SK-N-SH (cell line): ENCODE measurements around the gene TTC16. TPM values are rescaled to one million over a fixed set of nuclear protein-coding genes. Genes with fewer than 3 reads are reported as not detected.

ENCODE experiments used
- CTCF ChIA-PET: fragments of 300-600, 350-600 bp; formaldehyde crosslinking; extraction: SDS; loops from one replicate; lab custom pipeline; 2021; lab: Yijun Ruan, JAX
- POLR2A ChIA-PET: fragments of 350-600 bp; sonication (Branson Sonifier 250); formaldehyde crosslinking; extraction: SDS; loops from one replicate; lab custom pipeline; 2020; ENCODE audit warnings: antibody characterized with exemption, inconsistent platforms; lab: Yijun Ruan, JAX
- DNase-seq: peaks from one replicate; pipeline ENCODE4 v3.0.0; 2012
- H2AFZ ChIP-seq: fragments of 200-600 bp; sonication (generic); 2 replicates; pipeline ENCODE4 v1.8.1; 2016; ENCODE audit warnings: antibody characterized with exemption, mild to moderate bottlenecking, low read depth
- H3F3A ChIP-seq: fragments of 200-600 bp; sonication (generic); replicated peaks from 2 replicates; pipeline ENCODE3; 2016; ENCODE audit warnings: antibody characterized with exemption, mild to moderate bottlenecking; ENCODE audit not compliant: insufficient read depth
- H3K27ac ChIP-seq, 2 experiments: fragments of 200-500 bp in 1 of 2; fragments of 200-600 bp in 1 of 2; sonication (Bioruptor generic) in 1 of 2; sonication (generic), shearing (Covaris generic) in 1 of 2; 2 replicates each; pipeline versions ENCODE4 v1.5.1 to v1.6.1; 2014 to 2016; ENCODE audit warnings: low read depth in 2 of 2, inconsistent platforms in 1 of 2, low read length in 1 of 2, mild to moderate bottlenecking in 1 of 2, mixed read lengths in 1 of 2
- H3K27me3 ChIP-seq: fragments of 200-600 bp; sonication (generic), shearing (Covaris generic); 2 replicates; pipeline ENCODE4 v1.6.1; 2016; ENCODE audit warnings: mixed run types; ENCODE audit not compliant: insufficient read depth
- H3K36me3 ChIP-seq, 2 experiments: fragments of 200-500 bp in 1 of 2; fragments of 200-600 bp in 1 of 2; sonication (Bioruptor generic) in 1 of 2; sonication (generic) in 1 of 2; replicated peaks in 1 of 2; 2 replicates each; pipeline versions ENCODE3 to v1.5.1; 2014 to 2016; ENCODE audit warnings: low read length in 1 of 2, mild to moderate bottlenecking in 1 of 2; ENCODE audit not compliant: insufficient read depth in 2 of 2, control insufficient read depth in 1 of 2
- H3K4me1 ChIP-seq, 2 experiments: fragments of 200-500 bp in 1 of 2; fragments of 200-600 bp in 1 of 2; sonication (Bioruptor generic) in 1 of 2; sonication (generic), shearing (Covaris generic) in 1 of 2; 2 replicates each; pipeline versions ENCODE4 v1.5.1 to v1.6.1; 2014 to 2016; ENCODE audit warnings: low read depth in 1 of 2, low read length in 1 of 2, mixed run types in 1 of 2; ENCODE audit not compliant: insufficient read depth in 2 of 2, control insufficient read depth in 1 of 2
- H3K4me2 ChIP-seq: fragments of 200-600 bp; sonication (generic), shearing (Covaris generic); 2 replicates; pipeline ENCODE4 v1.6.1; 2017; ENCODE audit warnings: mixed run types
- H3K4me3 ChIP-seq, 2 experiments: fragments of 200-500 bp in 1 of 2; fragments of 200-600 bp in 1 of 2; sonication (Bioruptor generic) in 1 of 2; sonication (generic), shearing (Covaris generic) in 1 of 2; 2 replicates each; pipeline versions ENCODE4 v1.5.1 to v1.8.1; 2014 to 2016; ENCODE audit warnings: low read depth in 2 of 2, inconsistent platforms in 1 of 2, low read length in 1 of 2, mild to moderate bottlenecking in 1 of 2, mixed read lengths in 1 of 2, moderate library complexity in 1 of 2
- H3K79me2 ChIP-seq: fragments of 200-600 bp; sonication (generic); 2 replicates; pipeline ENCODE4 v1.8.1; 2017; ENCODE audit warnings: mild to moderate bottlenecking; ENCODE audit not compliant: insufficient read depth
- H3K9ac ChIP-seq: fragments of 200-600 bp; sonication (generic); 2 replicates; pipeline ENCODE4 v1.6.1; 2017; ENCODE audit warnings: mixed run types
- H3K9me2 ChIP-seq: fragments of 200-600 bp; sonication (generic); 2 replicates; pipeline ENCODE4 v1.6.1; 2017; ENCODE audit warnings: mixed run types
- H3K9me3 ChIP-seq: fragments of 200-600 bp; sonication (generic); 2 replicates; pipeline ENCODE4 v1.6.1; 2017; ENCODE audit warnings: mixed run types, mild to moderate bottlenecking, moderate library complexity
- H4K20me1 ChIP-seq: fragments of 200-600 bp; sonication (generic); 2 replicates; pipeline ENCODE4 v1.6.1; 2017; ENCODE audit warnings: mild to moderate bottlenecking, mixed run types; ENCODE audit not compliant: insufficient read depth
- CHD2 ChIP-seq: fragments of 150-350 bp; IDR thresholded peaks from 2 replicates; pipeline ENCODE4 v1.6.1; 2018; ENCODE audit warnings: low read length; ENCODE audit not compliant: partially characterized antibody
- ELF1 ChIP-seq: IDR thresholded peaks from 2 replicates; pipeline ENCODE4 v1.4.0; 2012
- EP300 ChIP-seq, 2 experiments: IDR thresholded peaks; 2 replicates each; pipeline versions ENCODE4 v1.4.0 to v1.6.1; 2012; ENCODE audit warnings: borderline replicate concordance in 1 of 2, low read depth in 1 of 2, low read length in 1 of 2
- EZH2phosphoT487 ChIP-seq: fragments of 200-600 bp; sonication (generic); IDR thresholded peaks from 2 replicates; pipeline ENCODE4 v1.6.1; 2017; ENCODE audit warnings: low read depth, mixed run types, mild to moderate bottlenecking, antibody characterized with exemption, moderate library complexity, borderline replicate concordance
- FOXJ3 ChIP-seq: sonication (generic); formaldehyde crosslinking; IDR thresholded peaks from 2 replicates; pipeline ENCODE4 v1.5.1; 2020; ENCODE audit warnings: mild to moderate bottlenecking, missing genetic modification reagents
- FOXM1 ChIP-seq: IDR thresholded peaks from 2 replicates; pipeline ENCODE4 v1.4.0; 2012; ENCODE audit warnings: low read depth, mild to moderate bottlenecking
- GABPA ChIP-seq: IDR thresholded peaks from 2 replicates; pipeline ENCODE4 v1.4.0; 2012; ENCODE audit warnings: low read depth, mild to moderate bottlenecking
- GATA2 ChIP-seq: sonication (generic); formaldehyde crosslinking; IDR thresholded peaks from 2 replicates; pipeline ENCODE4 v1.5.0; 2020; ENCODE audit warnings: mild to moderate bottlenecking, missing genetic modification reagents
- MEF2A ChIP-seq: IDR thresholded peaks from 2 replicates; pipeline ENCODE4 v1.4.0; 2012; ENCODE audit warnings: low read depth, borderline replicate concordance
- MXI1 ChIP-seq: IDR thresholded peaks from 2 replicates; pipeline ENCODE4 v1.6.1; 2012; ENCODE audit warnings: mild to moderate bottlenecking, low read depth, low read length, improper control_type of control experiment
- NRF1 ChIP-seq: IDR thresholded peaks from 2 replicates; pipeline ENCODE4 v1.6.1; 2012; ENCODE audit warnings: low read depth, mild to moderate bottlenecking, low read length
- POLR2AphosphoS5 ChIP-seq: IDR thresholded peaks from 2 replicates; pipeline ENCODE4 v1.6.1; 2012; ENCODE audit warnings: low read depth, low read length
- RAD21 ChIP-seq: IDR thresholded peaks from 2 replicates; pipeline ENCODE4 v1.6.1; 2012; ENCODE audit warnings: mild to moderate bottlenecking, low read length
- RCOR1 ChIP-seq: fragments of 150-350 bp; IDR thresholded peaks from 2 replicates; pipeline ENCODE4 v1.6.1; 2017; ENCODE audit warnings: antibody characterized with exemption, low read length
- RFX5 ChIP-seq: IDR thresholded peaks from 2 replicates; pipeline ENCODE4 v1.6.1; 2012; ENCODE audit warnings: mild to moderate bottlenecking, improper control_type of control experiment, low read length
- RXRA ChIP-seq: IDR thresholded peaks from 2 replicates; pipeline ENCODE4 v1.4.0; 2012; ENCODE audit warnings: low read depth, mild to moderate bottlenecking, borderline replicate concordance
- TEAD4 ChIP-seq: IDR thresholded peaks from 2 replicates; pipeline ENCODE4 v1.4.0; 2012; ENCODE audit warnings: mild to moderate bottlenecking, borderline replicate concordance; ENCODE audit not compliant: insufficient read depth
- YY1 ChIP-seq: IDR thresholded peaks from 2 replicates; pipeline ENCODE4 v1.4.0; 2012; ENCODE audit warnings: low read depth, mild to moderate bottlenecking
- WGBS: methylation state at CpG from one replicate; pipeline ENCODE4 v1.1.6; 2017; ENCODE audit warnings: low lambda C conversion rate; 5-methylcytosine and 5-hydroxymethylcytosine counted together
- polyA plus RNA-seq, 3 experiments: library from polyadenylated mRNA; depleted of rRNA; stranded (reverse); fragments of >200 nt; gene quantifications; 2 replicates each; pipeline ENCODE4 v1.2.3, GENCODE V29; 2012
- TF ChIP-seq, protein P1 (sequence below): fragments of 150-350 bp; IDR thresholded peaks from 2 replicates; pipeline ENCODE4 v1.6.1; 2016; ENCODE audit warnings: mild to moderate bottlenecking, low read depth, low read length
- TF ChIP-seq, protein P2 (sequence below): IDR thresholded peaks from 2 replicates; pipeline ENCODE4 v1.4.0; 2012; ENCODE audit warnings: low read depth, borderline replicate concordance
- TF ChIP-seq, protein P3 (sequence below): fragments of 200-600 bp; sonication (generic); IDR thresholded peaks from 2 replicates; pipeline ENCODE4 v1.6.1; 2017; ENCODE audit warnings: antibody characterized with exemption, mild to moderate bottlenecking, moderate library complexity
- TF ChIP-seq, protein P4 (sequence below): IDR thresholded peaks from 2 replicates; pipeline ENCODE4 v1.4.0; 2012; ENCODE audit warnings: low read depth, borderline replicate concordance
- TF ChIP-seq, protein P5 (sequence below): IDR thresholded peaks from 2 replicates; pipeline ENCODE4 v1.4.0; 2012; ENCODE audit warnings: low read depth

The TTC16 gene, protein sequence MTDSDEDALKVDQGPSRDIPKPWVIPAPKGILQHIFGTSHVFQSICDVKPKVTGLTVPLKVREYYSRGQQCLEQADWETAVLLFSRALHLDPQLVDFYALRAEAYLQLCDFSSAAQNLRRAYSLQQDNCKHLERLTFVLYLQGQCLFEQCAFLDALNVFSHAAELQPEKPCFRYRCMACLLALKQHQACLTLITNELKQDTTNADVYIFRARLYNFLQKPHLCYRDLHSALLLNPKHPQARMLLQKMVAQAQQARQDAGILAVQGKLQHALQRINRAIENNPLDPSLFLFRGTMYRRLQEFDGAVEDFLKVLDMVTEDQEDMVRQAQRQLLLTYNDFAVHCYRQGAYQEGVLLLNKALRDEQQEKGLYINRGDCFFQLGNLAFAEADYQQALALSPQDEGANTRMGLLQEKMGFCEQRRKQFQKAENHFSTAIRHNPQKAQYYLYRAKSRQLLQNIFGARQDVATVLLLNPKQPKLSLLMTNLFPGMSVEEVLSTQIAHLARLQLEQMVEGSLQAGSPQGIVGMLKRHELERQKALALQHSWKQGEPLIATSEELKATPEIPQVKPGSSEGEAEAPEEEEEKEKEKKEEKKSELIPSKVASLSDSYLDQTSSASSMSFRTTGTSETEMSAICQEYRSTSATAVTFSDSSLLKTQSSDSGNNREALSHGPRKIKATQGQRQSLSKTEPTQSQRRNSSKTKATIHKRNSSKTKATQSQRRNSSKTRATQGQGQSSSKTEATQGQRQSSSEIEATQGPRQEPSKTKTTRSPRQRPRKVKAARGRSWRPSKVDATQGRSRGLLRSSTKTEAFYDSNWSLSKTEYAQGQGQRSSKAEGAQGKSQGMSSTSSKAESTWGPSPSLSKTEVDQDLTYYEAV
- 0.03 and 0.05 TPM in 2 replicates for polyA plus RNA-seq (2012; rRNA removed)
- polyA plus RNA-seq (2012; cell fraction: cytosol; rRNA removed) = 0.01 and 0.03 TPM in 2 replicates
- polyA plus RNA-seq (2012; cell fraction: nucleus; rRNA removed) = 0.21 and 0.24 TPM in 2 replicates

DNA sequence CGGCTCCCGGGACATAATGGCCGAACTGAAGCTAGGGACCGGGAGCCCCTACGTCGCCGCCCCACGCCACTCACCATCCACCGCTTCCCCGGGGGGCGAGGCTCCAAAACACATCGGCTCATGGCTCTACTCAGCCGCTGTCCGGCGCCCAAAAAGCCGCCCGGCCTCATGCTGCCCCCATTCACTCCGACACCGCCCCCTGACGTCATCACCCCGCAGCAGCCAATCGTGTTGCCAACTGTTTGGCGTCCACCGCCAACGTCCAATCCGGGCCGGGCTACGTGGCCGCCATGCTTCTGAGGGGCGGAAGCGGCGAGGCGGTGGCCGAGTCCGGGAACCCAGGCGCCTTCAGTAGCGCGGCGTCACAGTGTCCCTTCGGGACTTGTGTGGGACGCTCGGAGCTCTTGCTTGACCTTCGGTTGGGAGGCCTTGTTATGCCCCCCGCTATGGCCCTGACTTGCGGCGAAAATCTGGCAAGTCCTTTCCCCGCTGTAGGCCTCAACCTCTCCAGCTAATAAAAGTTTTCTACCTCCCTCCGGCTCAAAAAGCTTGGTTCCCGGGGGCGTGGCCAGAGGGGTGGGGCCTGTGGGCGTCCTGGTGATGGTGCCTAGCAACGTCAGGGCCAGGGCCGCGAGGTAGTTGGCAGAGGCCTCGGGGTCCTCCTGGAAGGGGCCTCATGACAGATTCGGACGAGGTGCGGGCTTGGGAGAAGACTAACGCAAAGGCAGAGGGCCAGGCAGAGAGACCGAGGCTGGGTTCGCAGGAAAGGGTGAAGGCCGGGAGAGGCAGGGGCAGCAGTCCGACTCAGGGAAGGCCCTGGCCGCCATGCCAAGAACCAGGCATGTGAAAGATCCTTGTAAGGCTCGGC lies at the start of gene TTC16, which contains the start of gene PTRH1:
Gene TTC16 (plus strand): TSS at position 610 of the 868 bp plus-strand sequence. CDS start 67 bp downstream, at position 677.
Gene PTRH1 (minus strand): TSS at position 194 of the 868 bp plus-strand sequence. CDS start 24 bp downstream, at position 170.
- Histone ChIP-seq H3K4me2 (peak within 1 kb of the TSS; percentile 98), H3K27me3 (no peaks in the 10 kb centered on the region), H3K36me3 (no peaks in the 10 kb centered on the region), H3F3A (no peaks in the 10 kb centered on the region), H3K9me2 (no peaks in the 10 kb centered on the region), H2AFZ (peak within 1 kb of the TSS; percentile 91), H3K9ac (peak within 1 kb of the TSS; percentile 81), H3K79me2 (peaks cover 13% of the 10 kb centered on the region; the same call in 1 of the 2 replicates), H4K20me1 (no peaks in the 10 kb centered on the region), H3K4me3 (peak within 1 kb of the TSS; percentile 94 to 98), H3K4me1 (peaks cover 0 to 23% of the 10 kb centered on the region in 2 experiments; a peak in 1 of 4 replicates), H3K9me3 (no peaks in the 10 kb centered on the region), H3K27ac (peak within 1 kb of the TSS; percentile 43 to 62)
- DNase-seq = peak; percentile 99
- POLR2A ChIA-PET = interaction anchor here (0.6 to 1.5 kb wide), 5 partner anchors 9 to 109 kb away, joined by 3 to 4 read pairs (median 3); partner anchors contain the start of gene CFAP157
- 24% methylated on average over 25 of the region's 65 CpGs for WGBS
- CTCF ChIA-PET = interaction anchor here (0.6 to 2.5 kb wide), 8 partner anchors 9 to 129 kb away, joined by 3 to 15 read pairs (median 4); partner anchors contain the start of gene TOR2A
- TF ChIP-seq RAD21 = no peak
- no peak for TF ChIP-seq EP300 (IDR thresholded peaks at IDR 0.05; ENCODE audit: borderline replicate concordance in 1 of 2, low read depth in 1 of 2, low read length in 1 of 2)
- no peak for TF ChIP-seq POLR2AphosphoS5
- peak; percentile 86 for TF ChIP-seq CHD2
- TF ChIP-seq FOXM1 = no peak
- TF ChIP-seq, protein P1, sequence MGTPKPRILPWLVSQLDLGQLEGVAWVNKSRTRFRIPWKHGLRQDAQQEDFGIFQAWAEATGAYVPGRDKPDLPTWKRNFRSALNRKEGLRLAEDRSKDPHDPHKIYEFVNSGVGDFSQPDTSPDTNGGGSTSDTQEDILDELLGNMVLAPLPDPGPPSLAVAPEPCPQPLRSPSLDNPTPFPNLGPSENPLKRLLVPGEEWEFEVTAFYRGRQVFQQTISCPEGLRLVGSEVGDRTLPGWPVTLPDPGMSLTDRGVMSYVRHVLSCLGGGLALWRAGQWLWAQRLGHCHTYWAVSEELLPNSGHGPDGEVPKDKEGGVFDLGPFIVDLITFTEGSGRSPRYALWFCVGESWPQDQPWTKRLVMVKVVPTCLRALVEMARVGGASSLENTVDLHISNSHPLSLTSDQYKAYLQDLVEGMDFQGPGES = peak; percentile 54
- no peak for TF ChIP-seq NRF1
- TF ChIP-seq TEAD4 = no peak
- no peak for TF ChIP-seq EZH2phosphoT487
- TF ChIP-seq RXRA = no peak
- peak; percentile 92 for TF ChIP-seq MXI1
- TF ChIP-seq GATA2 = no peak
- TF ChIP-seq RFX5 = peak; percentile 87
- TF ChIP-seq, protein P2, sequence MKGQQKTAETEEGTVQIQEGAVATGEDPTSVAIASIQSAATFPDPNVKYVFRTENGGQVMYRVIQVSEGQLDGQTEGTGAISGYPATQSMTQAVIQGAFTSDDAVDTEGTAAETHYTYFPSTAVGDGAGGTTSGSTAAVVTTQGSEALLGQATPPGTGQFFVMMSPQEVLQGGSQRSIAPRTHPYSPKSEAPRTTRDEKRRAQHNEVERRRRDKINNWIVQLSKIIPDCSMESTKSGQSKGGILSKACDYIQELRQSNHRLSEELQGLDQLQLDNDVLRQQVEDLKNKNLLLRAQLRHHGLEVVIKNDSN = no peak
- no peak for TF ChIP-seq MEF2A
- no peak for TF ChIP-seq FOXJ3
- TF ChIP-seq, protein P3, sequence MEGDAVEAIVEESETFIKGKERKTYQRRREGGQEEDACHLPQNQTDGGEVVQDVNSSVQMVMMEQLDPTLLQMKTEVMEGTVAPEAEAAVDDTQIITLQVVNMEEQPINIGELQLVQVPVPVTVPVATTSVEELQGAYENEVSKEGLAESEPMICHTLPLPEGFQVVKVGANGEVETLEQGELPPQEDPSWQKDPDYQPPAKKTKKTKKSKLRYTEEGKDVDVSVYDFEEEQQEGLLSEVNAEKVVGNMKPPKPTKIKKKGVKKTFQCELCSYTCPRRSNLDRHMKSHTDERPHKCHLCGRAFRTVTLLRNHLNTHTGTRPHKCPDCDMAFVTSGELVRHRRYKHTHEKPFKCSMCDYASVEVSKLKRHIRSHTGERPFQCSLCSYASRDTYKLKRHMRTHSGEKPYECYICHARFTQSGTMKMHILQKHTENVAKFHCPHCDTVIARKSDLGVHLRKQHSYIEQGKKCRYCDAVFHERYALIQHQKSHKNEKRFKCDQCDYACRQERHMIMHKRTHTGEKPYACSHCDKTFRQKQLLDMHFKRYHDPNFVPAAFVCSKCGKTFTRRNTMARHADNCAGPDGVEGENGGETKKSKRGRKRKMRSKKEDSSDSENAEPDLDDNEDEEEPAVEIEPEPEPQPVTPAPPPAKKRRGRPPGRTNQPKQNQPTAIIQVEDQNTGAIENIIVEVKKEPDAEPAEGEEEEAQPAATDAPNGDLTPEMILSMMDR = no peak
- TF ChIP-seq GABPA = peak; percentile 75
- TF ChIP-seq YY1 = peak; percentile 99
- TF ChIP-seq, protein P4, sequence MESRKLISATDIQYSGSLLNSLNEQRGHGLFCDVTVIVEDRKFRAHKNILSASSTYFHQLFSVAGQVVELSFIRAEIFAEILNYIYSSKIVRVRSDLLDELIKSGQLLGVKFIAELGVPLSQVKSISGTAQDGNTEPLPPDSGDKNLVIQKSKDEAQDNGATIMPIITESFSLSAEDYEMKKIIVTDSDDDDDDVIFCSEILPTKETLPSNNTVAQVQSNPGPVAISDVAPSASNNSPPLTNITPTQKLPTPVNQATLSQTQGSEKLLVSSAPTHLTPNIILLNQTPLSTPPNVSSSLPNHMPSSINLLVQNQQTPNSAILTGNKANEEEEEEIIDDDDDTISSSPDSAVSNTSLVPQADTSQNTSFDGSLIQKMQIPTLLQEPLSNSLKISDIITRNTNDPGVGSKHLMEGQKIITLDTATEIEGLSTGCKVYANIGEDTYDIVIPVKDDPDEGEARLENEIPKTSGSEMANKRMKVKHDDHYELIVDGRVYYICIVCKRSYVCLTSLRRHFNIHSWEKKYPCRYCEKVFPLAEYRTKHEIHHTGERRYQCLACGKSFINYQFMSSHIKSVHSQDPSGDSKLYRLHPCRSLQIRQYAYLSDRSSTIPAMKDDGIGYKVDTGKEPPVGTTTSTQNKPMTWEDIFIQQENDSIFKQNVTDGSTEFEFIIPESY = no peak
- peak; percentile 99 for TF ChIP-seq ELF1
- TF ChIP-seq, protein P5, sequence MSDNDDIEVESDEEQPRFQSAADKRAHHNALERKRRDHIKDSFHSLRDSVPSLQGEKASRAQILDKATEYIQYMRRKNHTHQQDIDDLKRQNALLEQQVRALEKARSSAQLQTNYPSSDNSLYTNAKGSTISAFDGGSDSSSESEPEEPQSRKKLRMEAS = no peak; the same call in none of the 2 replicates
- no peak for TF ChIP-seq RCOR1
